ENCODE data around the gene NGDN.

The NGDN gene

GRCh38 chr14:23481979-23482822 is 12.7 kb downstream of the NGDN start:
- DNase-seq (ENCODE audit: extremely low read depth, insufficient read length), result no peak
- TF ChIP-seq CTCF (IDR thresholded peaks at IDR 0.05; ENCODE audit: insufficient read depth, low read length, poor library complexity, severe bottlenecking), result no peak
- H3K4me3 ChIP-seq (replicated peaks; ENCODE audit: low read depth, low read length), result no peak overlapping the region
- peaks cover 10% of the 10 kb centered on the region for H3K36me3 ChIP-seq (ENCODE audit: control insufficient read depth, insufficient read depth, low read length)
- no peaks in the 10 kb centered on the region for H3K27me3 ChIP-seq (replicated peaks; ENCODE audit: control insufficient read depth, insufficient read depth, low read length)

- no peak for TF ChIP-seq CTCF (IDR thresholded peaks at IDR 0.05; ENCODE audit: insufficient read depth, low read length, poor library complexity, severe bottlenecking)
- no peaks in the 10 kb centered on the region for H3K27me3 ChIP-seq (replicated peaks; ENCODE audit: control insufficient read depth, insufficient read depth, low read length)
- DNase-seq (ENCODE audit: extremely low read depth, insufficient read length), result no peak
- H3K4me3 ChIP-seq (replicated peaks; ENCODE audit: low read depth, low read length), result no peak overlapping the region
- peaks cover 5% of the 10 kb centered on the region for H3K36me3 ChIP-seq (ENCODE audit: control insufficient read depth, insufficient read depth, low read length)
Observed at GRCh38 chr14:23482823-23483148, 13.3 kb downstream of the NGDN start.

GRCh38 chr14:23483236-23483854 is 13.8 kb downstream of the NGDN start:
- Histone ChIP-seq H3K27me3 (replicated peaks; ENCODE audit: control insufficient read depth, insufficient read depth, low read length) (no peaks in the 10 kb centered on the region), H3K4me3 (replicated peaks; ENCODE audit: low read depth, low read length) (no peak overlapping the region), H3K36me3 (ENCODE audit: control insufficient read depth, insufficient read depth, low read length) (peaks cover 6% of the 10 kb centered on the region)
- peak; percentile 59 for TF ChIP-seq CTCF (IDR thresholded peaks at IDR 0.05; ENCODE audit: insufficient read depth, low read length, poor library complexity, severe bottlenecking)
- DNase-seq (ENCODE audit: extremely low read depth, insufficient read length), result no peak

- H3K27me3 ChIP-seq (replicated peaks; ENCODE audit: control insufficient read depth, insufficient read depth, low read length), result no peaks in the 10 kb centered on the region
- H3K4me3 ChIP-seq (replicated peaks; ENCODE audit: low read depth, low read length), result no peak overlapping the region
- H3K36me3 ChIP-seq (ENCODE audit: control insufficient read depth, insufficient read depth, low read length), result peaks cover 6% of the 10 kb centered on the region
- DNase-seq (ENCODE audit: extremely low read depth, insufficient read length), result no peak
- no peak for TF ChIP-seq CTCF (IDR thresholded peaks at IDR 0.05; ENCODE audit: insufficient read depth, low read length, poor library complexity, severe bottlenecking)
Observed at GRCh38 chr14:23485326-23485725, 15.8 kb downstream of the NGDN start.

GRCh38 chr14:23486036-23486435 is 16.5 kb downstream of the NGDN start:
- no peak for TF ChIP-seq CTCF (IDR thresholded peaks at IDR 0.05; ENCODE audit: insufficient read depth, low read length, poor library complexity, severe bottlenecking)
- H3K36me3 ChIP-seq (ENCODE audit: control insufficient read depth, insufficient read depth, low read length), result peaks cover 6% of the 10 kb centered on the region
- H3K4me3 ChIP-seq (replicated peaks; ENCODE audit: low read depth, low read length), result no peak overlapping the region
- no peak for DNase-seq (ENCODE audit: extremely low read depth, insufficient read length)
- H3K27me3 ChIP-seq (replicated peaks; ENCODE audit: control insufficient read depth, insufficient read depth, low read length), result no peaks in the 10 kb centered on the region
